Karpas-422 (cell line): Measurements from ENCODE around the gene SYT9. TPM values are rescaled to one million over a fixed set of nuclear protein-coding genes. Genes with fewer than 3 reads are reported as not detected.

ENCODE experiments used
- DNase-seq: peaks from one replicate; pipeline ENCODE4 v3.0.0-alpha.2; 2015
- H2AFZ ChIP-seq: fragments of 200-600 bp; sonication (generic); 2 replicates; pipeline ENCODE4 v1.6.1; 2014; ENCODE audit warnings: antibody characterized with exemption, low read length, mixed read lengths
- H3K27ac ChIP-seq: fragments of 200-600 bp; sonication (generic); 2 replicates; pipeline ENCODE4 v1.5.1; 2014; ENCODE audit warnings: mild to moderate bottlenecking, low read length, moderate library complexity
- H3K27me3 ChIP-seq: fragments of 200-600 bp; sonication (generic); 2 replicates; pipeline ENCODE4 v1.6.1; 2014; ENCODE audit warnings: low read length, mixed read lengths
- H3K36me3 ChIP-seq: fragments of 200-600 bp; sonication (generic); 2 replicates; pipeline ENCODE4 v1.6.1; 2014; ENCODE audit warnings: low read length, mixed read lengths; ENCODE audit not compliant: insufficient read depth
- H3K4me1 ChIP-seq: fragments of 200-600 bp; sonication (generic); 2 replicates; pipeline ENCODE4 v1.6.1; 2014; ENCODE audit warnings: mild to moderate bottlenecking, low read length, mixed read lengths
- H3K4me2 ChIP-seq: fragments of 200-600 bp; sonication (generic); 2 replicates; pipeline ENCODE4 v1.6.1; 2014; ENCODE audit warnings: low read length, low read depth, mild to moderate bottlenecking; ENCODE audit not compliant: poor library complexity, severe bottlenecking
- H3K4me3 ChIP-seq: fragments of 200-600 bp; sonication (generic); 2 replicates; pipeline ENCODE4 v1.5.1; 2014; ENCODE audit warnings: mild to moderate bottlenecking, antibody characterized with exemption, low read length, mixed read lengths
- H3K79me2 ChIP-seq: fragments of 200-600 bp; sonication (generic); 2 replicates; pipeline ENCODE4 v1.6.1; 2014; ENCODE audit warnings: mild to moderate bottlenecking, low read length, mixed read lengths
- H3K9ac ChIP-seq: fragments of 200-600 bp; sonication (generic); 2 replicates; pipeline ENCODE4 v1.6.0; 2014; ENCODE audit warnings: low read length
- H3K9me2 ChIP-seq: fragments of 200-600 bp; sonication (generic), shearing (Covaris generic); replicated peaks from 2 replicates; pipeline ENCODE4 v1.6.0; 2014; ENCODE audit warnings: mild to moderate bottlenecking, low read length, moderate library complexity; ENCODE audit not compliant: insufficient read depth
- H3K9me3 ChIP-seq: fragments of 300-700, 200-600 bp; sonication (generic); 2 replicates; pipeline ENCODE4 v1.6.1; 2014; ENCODE audit warnings: low read length, mixed read lengths
- H4K20me1 ChIP-seq: fragments of 200-600 bp; sonication (generic); 2 replicates; pipeline ENCODE4 v1.6.1; 2014; ENCODE audit warnings: mild to moderate bottlenecking, antibody characterized with exemption, low read length, low read depth; ENCODE audit not compliant: insufficient read depth
- total RNA-seq: library from RNA; depleted of rRNA; stranded (reverse); fragments of >200 nt; shearing (Covaris generic); gene quantifications from 2 replicates; pipeline ENCODE4 v1.2.3, GENCODE V29; 2014; ENCODE audit warnings: low replicate concordance

SYT9 gene
- total RNA-seq, 1 experiment from 2014 or later = not detected

GRCh38 chr11:7279676-7280075, 28.0 kb downstream of the SYT9 start:
- Histone ChIP-seq H3K79me2 (no peaks in the 10 kb centered on the region), H3K9me3 (no peaks in the 10 kb centered on the region), H3K9me2 (no peaks in the 10 kb centered on the region), H3K4me3 (no peak overlapping the region), H3K27me3 (no peaks in the 10 kb centered on the region), H3K36me3 (no peaks in the 10 kb centered on the region), H3K4me2 (no peak overlapping the region), H3K4me1 (no peaks in the 10 kb centered on the region), H2AFZ (no peak overlapping the region), H3K27ac (no peak overlapping the region), H4K20me1 (no peaks in the 10 kb centered on the region; the same call in 1 of the 2 replicates), H3K9ac (no peak overlapping the region)
- no peak for DNase-seq

- H3K27me3 ChIP-seq = no peaks in the 10 kb centered on the region
- H3K9me2 ChIP-seq = no peaks in the 10 kb centered on the region
- no peak for DNase-seq
- no peaks in the 10 kb centered on the region for H3K79me2 ChIP-seq
- no peaks in the 10 kb centered on the region for H3K4me1 ChIP-seq
- H3K9ac ChIP-seq = no peak overlapping the region
- no peaks in the 10 kb centered on the region for H3K36me3 ChIP-seq
- H3K9me3 ChIP-seq = no peaks in the 10 kb centered on the region
- no peaks in the 10 kb centered on the region; the same call in 1 of the 2 replicates for H4K20me1 ChIP-seq
- H3K27ac ChIP-seq = no peak overlapping the region
- H2AFZ ChIP-seq = no peak overlapping the region
- H3K4me2 ChIP-seq = no peak overlapping the region
- H3K4me3 ChIP-seq = no peak overlapping the region
These were observed 29.4 kb downstream of the SYT9 start for GRCh38 chr11:7281079-7281478.

GRCh38 chr11:7281809-7282208, 30.1 kb downstream of the SYT9 start:
- no peaks in the 10 kb centered on the region for H3K4me1 ChIP-seq
- H3K36me3 ChIP-seq = no peaks in the 10 kb centered on the region
- H3K9me2 ChIP-seq = no peaks in the 10 kb centered on the region
- DNase-seq = no peak
- H3K9ac ChIP-seq = no peak overlapping the region
- no peaks in the 10 kb centered on the region for H3K27me3 ChIP-seq
- no peaks in the 10 kb centered on the region for H3K9me3 ChIP-seq
- H3K79me2 ChIP-seq = no peaks in the 10 kb centered on the region
- no peak overlapping the region for H3K4me2 ChIP-seq
- no peak overlapping the region for H2AFZ ChIP-seq
- H3K4me3 ChIP-seq = no peak overlapping the region
- H4K20me1 ChIP-seq = no peaks in the 10 kb centered on the region; the same call in 1 of the 2 replicates
- no peak overlapping the region for H3K27ac ChIP-seq

DNA sequence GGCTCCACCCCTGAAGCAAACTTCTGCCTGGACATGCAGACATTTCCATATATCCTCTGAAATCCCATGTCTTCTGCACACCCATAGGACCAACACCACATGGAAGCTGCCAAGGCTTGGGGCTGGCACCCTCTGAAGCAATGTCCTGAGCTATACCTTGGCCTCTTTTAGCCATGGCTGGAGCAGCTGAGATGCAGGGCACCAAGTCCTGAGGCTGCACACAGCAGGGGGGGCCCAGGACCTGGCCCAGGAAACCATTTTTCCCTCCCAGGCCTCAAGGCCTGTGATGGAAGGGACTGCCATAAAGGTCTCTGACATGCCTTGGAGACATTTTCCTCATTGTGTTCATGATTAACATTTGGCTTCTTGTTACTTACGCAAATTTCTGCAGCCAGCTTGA, 34.5 kb downstream of the SYT9 start:
- no peaks in the 10 kb centered on the region for H3K36me3 ChIP-seq
- no peaks in the 10 kb centered on the region for H3K4me1 ChIP-seq
- no peak overlapping the region for H3K27ac ChIP-seq
- H3K27me3 ChIP-seq = no peaks in the 10 kb centered on the region
- no peak for DNase-seq
- H3K4me2 ChIP-seq = no peak overlapping the region
- H2AFZ ChIP-seq = no peak overlapping the region
- no peak overlapping the region for H3K4me3 ChIP-seq
- H3K9ac ChIP-seq = no peak overlapping the region
- no peaks in the 10 kb centered on the region for H4K20me1 ChIP-seq
- H3K79me2 ChIP-seq = no peaks in the 10 kb centered on the region
- no peaks in the 10 kb centered on the region for H3K9me2 ChIP-seq
- H3K9me3 ChIP-seq = no peaks in the 10 kb centered on the region

DNA sequence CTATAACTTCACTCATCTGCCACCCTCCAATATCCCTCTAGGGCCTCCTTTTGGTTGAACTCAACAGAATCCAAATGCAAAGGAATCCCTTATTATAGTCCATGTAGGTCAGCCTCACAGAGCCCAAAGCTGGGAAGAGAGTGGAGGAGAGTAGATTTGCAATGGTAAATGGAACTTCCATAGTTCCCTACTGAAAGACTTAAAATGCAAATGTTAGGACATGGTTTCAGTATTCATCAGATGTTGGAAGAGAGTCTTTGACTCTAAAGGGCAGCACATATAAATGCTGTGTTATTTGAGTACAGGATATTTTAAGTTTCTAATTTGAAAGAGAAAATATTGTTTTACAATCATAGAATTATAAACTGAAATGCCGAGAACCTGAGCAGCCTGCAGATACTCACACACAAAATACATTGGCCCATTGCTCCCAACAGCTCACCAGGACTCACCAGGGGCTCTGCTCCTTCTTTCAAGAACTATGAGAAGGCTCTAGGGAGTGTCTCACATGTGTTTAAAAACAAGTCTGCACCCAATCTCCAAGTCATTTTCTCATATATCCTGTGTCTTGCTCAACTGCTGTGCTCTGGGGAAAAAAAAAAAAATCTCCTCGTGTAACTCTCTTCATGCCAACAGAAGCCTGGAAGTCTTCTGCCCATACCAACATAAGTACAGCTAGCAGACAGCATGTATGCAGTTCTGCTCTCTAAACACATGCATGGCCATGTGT, 39.6 kb downstream of the SYT9 start:
- Histone ChIP-seq H3K9me3 (no peaks in the 10 kb centered on the region), H3K9me2 (no peaks in the 10 kb centered on the region), H2AFZ (no peak overlapping the region), H3K79me2 (no peaks in the 10 kb centered on the region), H3K27ac (no peak overlapping the region), H4K20me1 (no peaks in the 10 kb centered on the region), H3K9ac (no peak overlapping the region), H3K4me2 (no peak overlapping the region), H3K27me3 (no peaks in the 10 kb centered on the region), H3K4me1 (no peaks in the 10 kb centered on the region), H3K36me3 (no peaks in the 10 kb centered on the region), H3K4me3 (no peak overlapping the region)
- no peak for DNase-seq

- Histone ChIP-seq H2AFZ (no peak overlapping the region), H3K4me3 (no peak overlapping the region), H3K9ac (no peak overlapping the region), H3K27me3 (no peaks in the 10 kb centered on the region), H3K79me2 (no peaks in the 10 kb centered on the region), H3K36me3 (no peaks in the 10 kb centered on the region), H3K27ac (no peak overlapping the region), H4K20me1 (no peaks in the 10 kb centered on the region), H3K4me1 (no peaks in the 10 kb centered on the region), H3K9me2 (no peaks in the 10 kb centered on the region), H3K9me3 (no peaks in the 10 kb centered on the region), H3K4me2 (no peak overlapping the region)
- DNase-seq = no peak
These were observed 41.2 kb downstream of the SYT9 start for GRCh38 chr11:7292922-7293321.

DNA sequence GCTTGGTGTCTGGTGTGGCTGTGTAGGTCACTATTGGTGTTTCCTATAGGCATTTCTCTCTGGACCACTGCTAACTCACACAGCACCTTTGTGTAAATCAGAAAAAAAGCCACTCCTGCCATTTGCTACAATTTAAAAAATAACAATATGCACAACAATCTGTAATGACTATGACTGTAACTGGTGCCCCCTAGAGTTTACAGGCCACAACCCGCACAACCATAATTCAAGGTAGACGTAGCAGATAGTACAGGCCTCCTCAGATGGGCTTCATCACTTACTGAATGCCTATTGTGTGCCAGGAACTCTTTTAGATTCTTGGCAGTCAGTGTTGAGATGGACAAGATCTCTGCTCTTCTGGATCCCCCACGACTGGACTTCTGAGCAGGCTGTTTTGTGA, 47.7 kb downstream of the SYT9 start:
- DNase-seq = no peak
- H3K4me1 ChIP-seq = no peaks in the 10 kb centered on the region
- H3K9me3 ChIP-seq = no peaks in the 10 kb centered on the region
- no peaks in the 10 kb centered on the region for H3K27me3 ChIP-seq
- H3K4me2 ChIP-seq = no peak overlapping the region
- no peak overlapping the region for H3K9ac ChIP-seq
- H3K9me2 ChIP-seq = no peaks in the 10 kb centered on the region
- no peak overlapping the region for H2AFZ ChIP-seq
- no peaks in the 10 kb centered on the region for H3K79me2 ChIP-seq
- H3K36me3 ChIP-seq = no peaks in the 10 kb centered on the region
- no peak overlapping the region for H3K4me3 ChIP-seq
- H4K20me1 ChIP-seq = no peaks in the 10 kb centered on the region
- H3K27ac ChIP-seq = no peak overlapping the region

- Histone ChIP-seq H3K36me3 (no peaks in the 10 kb centered on the region), H2AFZ (no peak overlapping the region), H3K4me1 (no peaks in the 10 kb centered on the region), H3K27me3 (no peaks in the 10 kb centered on the region), H3K9ac (no peak overlapping the region), H3K27ac (no peak overlapping the region), H4K20me1 (no peaks in the 10 kb centered on the region), H3K4me2 (no peak overlapping the region), H3K9me2 (no peaks in the 10 kb centered on the region), H3K9me3 (no peaks in the 10 kb centered on the region), H3K79me2 (no peaks in the 10 kb centered on the region), H3K4me3 (no peak overlapping the region)
- DNase-seq = no peak
These were observed 48.6 kb downstream of the SYT9 start for GRCh38 chr11:7300281-7300680.
